H1 (cell line): Measurements from ENCODE around the gene VAV2. TPM values are rescaled to one million over a fixed set of nuclear protein-coding genes. Genes with fewer than 3 reads are reported as not detected.

Experiments
- CBX5 ChIP-seq: fragments of 300-800, 300-1000 bp; sonication (generic); IDR thresholded peaks from 2 replicates; pipeline ENCODE4 v1.7.1; 2016; ENCODE audit warnings: antibody characterized with exemption, low read length, low read depth
- polyA plus RNA-seq, 7 experiments: library from polyadenylated mRNA; depleted of rRNA in 3 of 7; stranded (reverse) in 5 of 7; unstranded in 2 of 7; fragments of >200 nt in 5 of 7; fragments of 200-250 nt in 2 of 7; gene quantifications; 1 replicate in 5 of 7; 2 replicates in 1 of 7; 4 replicates in 1 of 7; pipeline versions ENCODE4 v1.2.1 to v1.2.3, GENCODE V29; 2011 to 2013; ENCODE audit warnings: missing spikeins in 2 of 7, mixed read lengths in 2 of 7
- total RNA-seq: library from RNA; stranded (reverse); fragmentation: NEBNext Ultra II Directional; extraction: Animal tissue kit (Norgen Biotek cat#: 25700); gene quantifications from 2 replicates; pipeline ENCODE4 v1.2.1, GENCODE V29; 2021

VAV2 gene
- total and polyA plus RNA-seq, 2 of the 8 experiments (the other 6 are each of a cell fraction or from before 2014, with no cell fraction given): 13.6 to 37.6 TPM

DNA sequence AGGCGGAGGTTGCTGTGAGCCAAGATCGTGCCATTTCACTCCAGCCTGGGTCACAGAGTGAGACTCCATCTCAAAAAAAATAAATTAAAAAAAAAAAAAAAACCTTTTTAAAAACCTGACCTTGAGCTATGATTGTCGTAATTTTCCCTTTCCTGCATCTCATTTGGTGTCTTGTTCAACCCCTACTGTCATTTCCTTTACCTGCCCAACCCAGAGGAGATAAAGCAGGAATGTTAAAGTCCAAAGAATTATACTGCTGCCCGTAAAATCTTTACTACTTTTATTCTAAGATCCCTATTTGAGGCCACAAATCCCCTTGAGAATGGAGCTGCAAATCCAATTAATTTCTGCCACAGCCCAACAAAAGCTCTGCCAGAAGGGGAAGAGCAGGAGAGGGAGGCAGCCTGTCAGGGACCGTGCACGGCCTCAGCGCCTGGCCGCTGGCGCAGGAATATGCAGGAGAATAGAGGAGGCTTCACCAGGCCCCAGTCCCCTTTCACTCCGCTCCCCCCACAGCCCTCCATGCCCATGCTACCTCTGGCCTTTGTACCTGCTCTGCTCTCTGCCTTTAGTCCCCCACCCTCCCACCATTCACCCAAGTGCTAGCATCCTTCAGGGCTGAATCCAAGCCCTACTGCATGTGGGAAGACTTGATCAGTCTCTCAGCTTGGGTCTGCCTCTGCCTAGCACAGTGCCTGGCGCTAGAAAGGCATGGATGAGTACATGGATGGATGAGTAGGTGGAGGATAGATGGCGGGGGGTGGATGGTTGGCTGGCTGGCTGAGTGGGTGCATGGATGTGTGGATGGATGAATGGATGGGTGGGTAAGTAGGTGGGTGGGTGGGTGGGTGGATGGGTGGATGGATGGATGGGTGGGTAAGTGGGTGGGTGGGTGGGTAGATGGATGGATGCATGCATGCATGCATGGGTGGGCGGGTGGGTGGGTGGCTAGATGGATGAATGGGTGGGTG lies 154.2 kb downstream of the VAV2 start (continued):
- TF ChIP-seq CBX5: no peak
